ENCODE measurements around the gene MACROD1. TPM values are rescaled to one million over a fixed set of nuclear protein-coding genes. Genes with fewer than 3 reads are reported as not detected.

Gene MACROD1
- total RNA-seq, 1 experiment from 2014 or later = 40.8 TPM

- no peak for DNase-seq (ENCODE audit: low read depth)
Observed at GRCh38 chr11:64093233-64094039, 72.5 kb downstream of the MACROD1 start.

GRCh38 chr11:64092761-64093136 is 73.2 kb downstream of the MACROD1 start:
- DNase-seq (ENCODE audit: low read depth) = no peak

- DNase-seq (ENCODE audit: low read depth) = no peak
Observed at GRCh38 chr11:64092111-64092760, 73.7 kb downstream of the MACROD1 start.

GRCh38 chr11:64090806-64091516 is 75.0 kb downstream of the MACROD1 start:
- no peak for DNase-seq (ENCODE audit: low read depth)

GRCh38 chr11:64089915-64090805 is 75.8 kb downstream of the MACROD1 start:
- DNase-seq (ENCODE audit: low read depth) = peak; percentile 23

- no peak for DNase-seq (ENCODE audit: low read depth)
Observed at GRCh38 chr11:64089493-64089892, 76.4 kb downstream of the MACROD1 start.

GRCh38 chr11:64089027-64089360 is 76.9 kb downstream of the MACROD1 start:
- DNase-seq (ENCODE audit: low read depth) = no peak

GRCh38 chr11:64088162-64089026 is 77.5 kb downstream of the MACROD1 start:
- DNase-seq (ENCODE audit: low read depth) = no peak

GRCh38 chr11:64086258-64087123 is 79.4 kb downstream of the MACROD1 start:
- peak; percentile 71 for DNase-seq (ENCODE audit: low read depth)

GRCh38 chr11:64085906-64086257 is 80.0 kb downstream of the MACROD1 start:
- no peak for DNase-seq (ENCODE audit: low read depth)

GRCh38 chr11:64084951-64085710 is 80.8 kb downstream of the MACROD1 start:
- DNase-seq (ENCODE audit: low read depth) = no peak

GRCh38 chr11:64084146-64084950 is 81.6 kb downstream of the MACROD1 start:
- no peak for DNase-seq (ENCODE audit: low read depth)

GRCh38 chr11:64083398-64084080 is 82.4 kb downstream of the MACROD1 start:
- no peak for DNase-seq (ENCODE audit: low read depth)

GRCh38 chr11:64081745-64082442 is 84.0 kb downstream of the MACROD1 start:
- DNase-seq (ENCODE audit: low read depth) = no peak

GRCh38 chr11:64080390-64080789 is 85.5 kb downstream of the MACROD1 start:
- DNase-seq (ENCODE audit: low read depth) = no peak

- DNase-seq (ENCODE audit: low read depth) = no peak
Observed at GRCh38 chr11:64078905-64079304, 87.0 kb downstream of the MACROD1 start.

GRCh38 chr11:64078284-64078683 is 87.6 kb downstream of the MACROD1 start:
- DNase-seq (ENCODE audit: low read depth) = no peak
